Measurements from ENCODE around the gene CIPC.

CIPC gene

DNA sequence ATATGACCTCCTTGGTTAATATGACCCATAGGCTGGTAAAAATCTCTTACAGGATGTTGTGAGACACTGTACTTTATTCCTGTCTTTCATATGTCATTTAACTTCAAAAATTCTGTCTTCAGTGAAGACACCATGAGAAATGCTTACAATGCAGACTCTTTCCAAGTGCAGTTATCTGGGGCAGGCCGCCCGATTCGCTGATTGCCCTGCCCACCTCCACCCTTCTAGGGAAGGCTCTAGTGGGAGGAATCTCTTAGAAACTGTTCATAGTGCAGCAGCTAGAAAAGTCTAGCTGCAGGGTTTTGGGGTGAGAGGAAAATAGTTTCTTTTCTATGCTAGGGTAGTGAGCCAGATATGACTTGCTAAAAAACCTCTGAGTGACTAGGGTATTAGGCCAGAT, 15.0 kb upstream of the CIPC start:
- no peaks in the 10 kb centered on the region for H3K4me1 ChIP-seq (ENCODE audit: control insufficient read depth, insufficient read depth, low read depth, low read length)
- H3K27me3 ChIP-seq (ENCODE audit: control insufficient read depth in 1 of 2, insufficient read depth in 1 of 2, low read length in 2 of 2): peaks cover 10 to 24% of the 10 kb centered on the region in 2 experiments
- H3K4me3 ChIP-seq (ENCODE audit: insufficient read depth in 1 of 2, low read depth in 1 of 2, low read length in 2 of 2): no peak overlapping the region
- H3K9ac ChIP-seq (ENCODE audit: low read length): no peak overlapping the region
- H3K4me2 ChIP-seq (ENCODE audit: low read length, poor library complexity, severe bottlenecking): no peak overlapping the region
- no peak overlapping the region for H3K27ac ChIP-seq (ENCODE audit: low read length, poor library complexity, severe bottlenecking)
- H2AFZ ChIP-seq (ENCODE audit: low read depth, low read length): no peak overlapping the region
- H3K9me3 ChIP-seq (ENCODE audit: control insufficient read depth, low read length): peaks cover 7% of the 10 kb centered on the region
- 97% methylated on average over 3 of the region's 3 CpGs for WGBS
- H3K36me3 ChIP-seq (ENCODE audit: control insufficient read depth in 1 of 2, insufficient read depth in 2 of 2, low read depth in 1 of 2, low read length in 2 of 2): no peaks in the 10 kb centered on the region
- H2BK5ac ChIP-seq (ENCODE audit: low read depth, low read length, poor library complexity, severe bottlenecking): no peak overlapping the region
- H4K8ac ChIP-seq (ENCODE audit: low read length): no peak overlapping the region
- no peak overlapping the region for H4K91ac ChIP-seq (ENCODE audit: low read length)
- H3K18ac ChIP-seq (ENCODE audit: low read depth in 1 of 2, low read length in 2 of 2): no peak overlapping the region
- no peak overlapping the region for H2BK120ac ChIP-seq (ENCODE audit: low read depth, low read length)
- no peak overlapping the region for H3K14ac ChIP-seq (ENCODE audit: low read length in 2 of 2)
- no peak overlapping the region for H3K4ac ChIP-seq (ENCODE audit: low read depth in 1 of 2, low read length in 2 of 2)
- no peak for DNase-seq
- no peaks in the 10 kb centered on the region for H3K79me1 ChIP-seq (replicated peaks; ENCODE audit: low read length, poor library complexity, severe bottlenecking)
- H2AK5ac ChIP-seq (ENCODE audit: low read length, severe bottlenecking): no peak overlapping the region
- H2BK12ac ChIP-seq (ENCODE audit: low read length in 2 of 2): no peak overlapping the region
- H2BK15ac ChIP-seq (ENCODE audit: low read depth, poor library complexity, severe bottlenecking): no peak overlapping the region
- H3K23ac ChIP-seq (ENCODE audit: low read length in 2 of 2): no peak overlapping the region

DNA sequence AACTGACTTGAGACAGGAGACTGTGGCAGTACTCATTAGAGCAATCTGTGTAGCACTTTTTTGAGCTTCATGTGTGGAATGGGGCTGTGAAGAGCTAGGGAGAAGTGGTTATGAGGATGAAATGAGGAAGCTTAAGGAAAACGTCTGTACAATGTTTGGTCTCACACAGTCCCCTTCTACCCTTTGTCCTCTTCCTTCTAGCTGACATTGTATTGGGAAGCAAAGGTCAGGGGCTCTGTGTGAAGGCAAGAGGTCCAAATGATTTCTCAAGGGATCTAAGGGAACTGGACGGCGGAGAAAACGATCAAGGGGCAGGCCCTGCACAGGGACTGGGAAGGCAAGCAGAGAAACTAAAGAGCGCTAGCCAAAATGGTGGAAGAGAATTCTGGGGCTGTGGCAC, 13.1 kb upstream of the CIPC start:
- Histone ChIP-seq H3K79me1 (replicated peaks; ENCODE audit: low read length, poor library complexity, severe bottlenecking) (no peaks in the 10 kb centered on the region), H3K27ac (ENCODE audit: low read length, poor library complexity, severe bottlenecking) (no peak overlapping the region), H2BK5ac (ENCODE audit: low read depth, low read length, poor library complexity, severe bottlenecking) (no peak overlapping the region), H2AFZ (ENCODE audit: low read depth, low read length) (no peak overlapping the region), H3K14ac (ENCODE audit: low read length in 2 of 2) (no peak overlapping the region), H3K4me3 (ENCODE audit: insufficient read depth in 1 of 2, low read depth in 1 of 2, low read length in 2 of 2) (no peak overlapping the region), H3K4me2 (ENCODE audit: low read length, poor library complexity, severe bottlenecking) (no peak overlapping the region), H3K9ac (ENCODE audit: low read length) (no peak overlapping the region), H3K27me3 (ENCODE audit: control insufficient read depth in 1 of 2, insufficient read depth in 1 of 2, low read length in 2 of 2) (peaks cover 24 to 36% of the 10 kb centered on the region in 2 experiments), H2BK12ac (ENCODE audit: low read length in 2 of 2) (no peak overlapping the region), H3K4ac (ENCODE audit: low read depth in 1 of 2, low read length in 2 of 2) (no peak overlapping the region), H4K8ac (ENCODE audit: low read length) (no peak overlapping the region), H4K91ac (ENCODE audit: low read length) (no peak overlapping the region), H3K18ac (ENCODE audit: low read depth in 1 of 2, low read length in 2 of 2) (no peak overlapping the region), H2AK5ac (ENCODE audit: low read length, severe bottlenecking) (no peak overlapping the region), H3K9me3 (ENCODE audit: control insufficient read depth, low read length) (peaks cover 4% of the 10 kb centered on the region), H2BK15ac (ENCODE audit: low read depth, poor library complexity, severe bottlenecking) (no peak overlapping the region), H3K23ac (ENCODE audit: low read length in 2 of 2) (no peak overlapping the region), H3K36me3 (ENCODE audit: control insufficient read depth in 1 of 2, insufficient read depth in 2 of 2, low read depth in 1 of 2, low read length in 2 of 2) (no peaks in the 10 kb centered on the region), H3K4me1 (ENCODE audit: control insufficient read depth, insufficient read depth, low read depth, low read length) (no peaks in the 10 kb centered on the region), H2BK120ac (ENCODE audit: low read depth, low read length) (no peak overlapping the region)
- 90% methylated on average over 4 of the region's 5 CpGs for WGBS
- DNase-seq: no peak

DNA sequence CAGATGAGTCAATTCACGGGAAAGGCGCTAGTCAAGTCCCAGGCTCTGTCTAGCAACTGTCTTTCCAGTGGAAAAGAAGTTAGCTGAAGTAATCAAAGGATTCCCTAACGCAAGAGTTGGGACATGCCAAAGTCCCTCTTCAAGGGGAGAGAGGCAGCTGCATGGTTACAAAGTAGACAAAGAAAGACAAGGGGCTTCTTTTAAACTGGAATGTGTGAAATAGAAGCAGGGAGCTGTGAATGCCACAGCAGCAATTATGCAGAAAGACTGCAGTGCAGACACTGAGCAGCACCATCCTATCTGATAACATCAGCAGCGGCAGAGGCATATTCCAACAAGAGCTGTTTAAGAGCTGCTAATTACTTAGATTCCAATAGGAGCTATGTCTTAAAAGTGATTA, 12.5 kb upstream of the CIPC start:
- Histone ChIP-seq H3K36me3 (ENCODE audit: control insufficient read depth in 1 of 2, insufficient read depth in 2 of 2, low read depth in 1 of 2, low read length in 2 of 2) (no peaks in the 10 kb centered on the region), H3K4me3 (ENCODE audit: insufficient read depth in 1 of 2, low read depth in 1 of 2, low read length in 2 of 2) (no peak overlapping the region), H3K4me2 (ENCODE audit: low read length, poor library complexity, severe bottlenecking) (no peak overlapping the region), H2BK15ac (ENCODE audit: low read depth, poor library complexity, severe bottlenecking) (no peak overlapping the region), H3K4ac (ENCODE audit: low read depth in 1 of 2, low read length in 2 of 2) (no peak overlapping the region), H3K9me3 (ENCODE audit: control insufficient read depth, low read length) (no peaks in the 10 kb centered on the region), H2BK12ac (ENCODE audit: low read length in 2 of 2) (no peak overlapping the region), H3K4me1 (ENCODE audit: control insufficient read depth, insufficient read depth, low read depth, low read length) (no peaks in the 10 kb centered on the region), H3K27ac (ENCODE audit: low read length, poor library complexity, severe bottlenecking) (no peak overlapping the region), H3K23ac (ENCODE audit: low read length in 2 of 2) (peak overlapping the region in 1 of 2 experiments; percentile 93), H2BK5ac (ENCODE audit: low read depth, low read length, poor library complexity, severe bottlenecking) (no peak overlapping the region), H3K9ac (ENCODE audit: low read length) (no peak overlapping the region), H3K79me1 (replicated peaks; ENCODE audit: low read length, poor library complexity, severe bottlenecking) (no peaks in the 10 kb centered on the region), H3K27me3 (ENCODE audit: control insufficient read depth in 1 of 2, insufficient read depth in 1 of 2, low read length in 2 of 2) (peaks cover 24 to 36% of the 10 kb centered on the region in 2 experiments), H3K14ac (ENCODE audit: low read length in 2 of 2) (no peak overlapping the region), H3K18ac (ENCODE audit: low read depth in 1 of 2, low read length in 2 of 2) (no peak overlapping the region), H2AK5ac (ENCODE audit: low read length, severe bottlenecking) (no peak overlapping the region), H2BK120ac (ENCODE audit: low read depth, low read length) (no peak overlapping the region), H4K8ac (ENCODE audit: low read length) (no peak overlapping the region), H2AFZ (ENCODE audit: low read depth, low read length) (no peak overlapping the region), H4K91ac (ENCODE audit: low read length) (no peak overlapping the region)
- peak; percentile 50 for DNase-seq
- WGBS: 32% methylated on average over 3 of the region's 4 CpGs

DNA sequence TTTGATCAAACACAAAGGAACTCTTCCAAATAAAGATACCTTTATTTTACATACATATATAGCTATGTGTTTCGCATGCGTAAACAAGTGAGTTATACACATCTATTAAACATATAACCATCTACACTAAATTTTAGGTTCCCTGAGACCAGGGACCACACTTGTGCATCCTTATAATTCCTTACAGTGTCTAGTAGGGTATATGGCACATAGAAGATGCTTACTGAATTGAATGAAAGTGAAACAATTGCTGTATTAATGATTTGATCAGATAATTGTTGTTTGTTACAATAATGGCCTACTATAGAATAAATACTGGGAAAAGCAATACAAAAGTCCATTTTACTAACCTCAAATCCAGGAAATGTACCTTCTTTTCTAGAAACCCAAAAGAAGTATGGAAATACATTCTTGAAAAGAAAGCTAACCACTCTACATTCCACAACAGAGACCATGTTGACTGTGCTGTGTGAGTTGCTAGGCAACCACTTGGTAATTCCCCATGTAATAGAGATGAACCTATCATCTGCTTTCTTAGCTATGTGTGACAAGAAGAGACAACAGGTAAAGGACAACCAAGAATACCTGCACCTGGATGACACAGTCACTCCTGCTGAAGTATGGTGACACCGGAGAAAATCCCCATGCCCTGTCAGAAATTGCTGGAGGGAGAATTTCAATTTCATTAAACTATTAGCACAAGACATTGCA, 11.9 kb upstream of the CIPC start:
- no peak overlapping the region for H2BK15ac ChIP-seq (ENCODE audit: low read depth, poor library complexity, severe bottlenecking)
- no peak overlapping the region for H3K4me2 ChIP-seq (ENCODE audit: low read length, poor library complexity, severe bottlenecking)
- H4K91ac ChIP-seq (ENCODE audit: low read length): no peak overlapping the region
- H3K4ac ChIP-seq (ENCODE audit: low read depth in 1 of 2, low read length in 2 of 2): no peak overlapping the region
- no peak overlapping the region for H2BK5ac ChIP-seq (ENCODE audit: low read depth, low read length, poor library complexity, severe bottlenecking)
- H3K14ac ChIP-seq (ENCODE audit: low read length in 2 of 2): no peak overlapping the region
- no peak overlapping the region for H2BK12ac ChIP-seq (ENCODE audit: low read length in 2 of 2)
- no peak overlapping the region for H2AFZ ChIP-seq (ENCODE audit: low read depth, low read length)
- WGBS: 100% methylated on average over 3 of the region's 3 CpGs
- H2AK5ac ChIP-seq (ENCODE audit: low read length, severe bottlenecking): no peak overlapping the region
- peaks cover 24 to 36% of the 10 kb centered on the region in 2 experiments for H3K27me3 ChIP-seq (ENCODE audit: control insufficient read depth in 1 of 2, insufficient read depth in 1 of 2, low read length in 2 of 2)
- H3K27ac ChIP-seq (ENCODE audit: low read length, poor library complexity, severe bottlenecking): no peak overlapping the region
- H3K4me1 ChIP-seq (ENCODE audit: control insufficient read depth, insufficient read depth, low read depth, low read length): no peaks in the 10 kb centered on the region
- DNase-seq: peak; percentile 85
- peaks cover 3% of the 10 kb centered on the region for H3K9me3 ChIP-seq (ENCODE audit: control insufficient read depth, low read length)
- no peak overlapping the region for H3K18ac ChIP-seq (ENCODE audit: low read depth in 1 of 2, low read length in 2 of 2)
- no peak overlapping the region for H3K9ac ChIP-seq (ENCODE audit: low read length)
- H3K79me1 ChIP-seq (replicated peaks; ENCODE audit: low read length, poor library complexity, severe bottlenecking): no peaks in the 10 kb centered on the region
- no peak overlapping the region for H2BK120ac ChIP-seq (ENCODE audit: low read depth, low read length)
- H3K23ac ChIP-seq (ENCODE audit: low read length in 2 of 2): no peak overlapping the region
- no peaks in the 10 kb centered on the region for H3K36me3 ChIP-seq (ENCODE audit: control insufficient read depth in 1 of 2, insufficient read depth in 2 of 2, low read depth in 1 of 2, low read length in 2 of 2)
- H4K8ac ChIP-seq (ENCODE audit: low read length): no peak overlapping the region
- no peak overlapping the region for H3K4me3 ChIP-seq (ENCODE audit: insufficient read depth in 1 of 2, low read depth in 1 of 2, low read length in 2 of 2)
